K562 (cell line): ENCODE results near the gene CASP9. TPM values are rescaled to one million over a fixed set of nuclear protein-coding genes. Genes with fewer than 3 reads are reported as not detected.
A peak's percentile ranks its signal among the peaks of the same experiment; 100 is the strongest.

Source experiments
- CHD2 ChIP-seq: IDR thresholded peaks from 2 replicates; pipeline ENCODE4 v1.6.1; 2011; ENCODE audit warnings: low read depth, low read length
- E2F5 ChIP-seq: sonication (generic); formaldehyde crosslinking; IDR thresholded peaks from 2 replicates; pipeline ENCODE4 v1.8.0; 2022; ENCODE audit warnings: mild to moderate bottlenecking, missing genetic modification reagents
- EP300 ChIP-seq: IDR thresholded peaks from 2 replicates; pipeline ENCODE4 v1.6.1; 2012; ENCODE audit warnings: low read length, improper control_type of control experiment
- HOMEZ ChIP-seq: fragments of 250-450 bp; sonication (Bioruptor Pico); IDR thresholded peaks from 2 replicates; pipeline ENCODE4 v1.4.0; 2020; ENCODE audit warnings: mild to moderate bottlenecking, moderate library complexity
- IFI16 ChIP-seq: fragments of 250-450 bp; sonication (Bioruptor Pico); IDR thresholded peaks from 2 replicates; pipeline ENCODE4 v2.1.2; 2022; ENCODE audit warnings: mild to moderate bottlenecking, inconsistent platforms
- KLF1 ChIP-seq: fragments of 450-650 bp; IDR thresholded peaks from 2 replicates; pipeline ENCODE4 v1.6.1; 2016; ENCODE audit warnings: missing genetic modification characterization, missing compliant biosample characterization
- MIER1 ChIP-seq: fragments of 450-650 bp; IDR thresholded peaks from 2 replicates; pipeline ENCODE4 v1.6.1; 2016; ENCODE audit warnings: antibody characterized with exemption, mild to moderate bottlenecking, low read depth
- MYNN ChIP-seq, 2 experiments: sonication (generic); formaldehyde crosslinking in 1 of 2; IDR thresholded peaks; 2 replicates each; pipeline versions ENCODE4 v1.5.0 to v1.6.1; 2016 to 2020; ENCODE audit warnings: antibody characterized with exemption in 1 of 2, missing genetic modification reagents in 1 of 2
- PCBP1 ChIP-seq: fragments of 200-400 bp; formaldehyde crosslinking; IDR thresholded peaks from 2 replicates; pipeline ENCODE4 v1.6.1; 2018; ENCODE audit warnings: mild to moderate bottlenecking, low read depth, low read length; ENCODE audit not compliant: poor library complexity, severe bottlenecking
- PCBP2 ChIP-seq: fragments of 200-400 bp; formaldehyde crosslinking; IDR thresholded peaks from 2 replicates; pipeline ENCODE4 v1.6.1; 2018; ENCODE audit warnings: low read length, low read depth, mild to moderate bottlenecking, moderate library complexity; ENCODE audit not compliant: poor library complexity, severe bottlenecking
- POLR2AphosphoS5 ChIP-seq: IDR thresholded peaks from 2 replicates; pipeline ENCODE4 v1.6.1; 2011; ENCODE audit warnings: mild to moderate bottlenecking, low read depth, low read length, moderate library complexity; ENCODE audit not compliant: control insufficient read depth, insufficient read depth
- PURB ChIP-seq: sonication (generic); formaldehyde crosslinking; IDR thresholded peaks from 2 replicates; pipeline ENCODE4 v1.9.0; 2021; ENCODE audit warnings: low read depth, mild to moderate bottlenecking, missing genetic modification reagents
- THAP12 ChIP-seq: fragments of 250-450 bp; sonication (Bioruptor Pico); IDR thresholded peaks from 2 replicates; pipeline ENCODE4 v1.9.0; 2021; ENCODE audit warnings: mild to moderate bottlenecking, inconsistent platforms
- USF1 ChIP-seq: sonication (generic); formaldehyde crosslinking; IDR thresholded peaks from 2 replicates; pipeline ENCODE4 v1.9.0; 2022; ENCODE audit warnings: mild to moderate bottlenecking, missing genetic modification reagents
- ZBTB12 ChIP-seq: fragments of 250-450 bp; sonication (Bioruptor Pico); IDR thresholded peaks from 2 replicates; pipeline ENCODE4 v1.4.0; 2020
- ZNF140 ChIP-seq: fragments of 250-450 bp; sonication (Bioruptor Pico); IDR thresholded peaks from 2 replicates; pipeline ENCODE4 v1.8.0; 2021; ENCODE audit warnings: moderate library complexity, mild to moderate bottlenecking, inconsistent platforms
- ZNF282 ChIP-seq: sonication (generic); formaldehyde crosslinking; IDR thresholded peaks from 2 replicates; pipeline ENCODE4 v1.8.1; 2023; ENCODE audit warnings: missing genetic modification reagents
- ZNF507 ChIP-seq: conservative IDR thresholded peaks from 2 replicates; pipeline ENCODE4 v1.6.1; 2017; ENCODE audit warnings: missing genetic modification characterization, missing compliant biosample characterization
- ZNF830 ChIP-seq: fragments of 250-450 bp; sonication (Bioruptor Pico); IDR thresholded peaks from 2 replicates; pipeline ENCODE4 v1.5.0; 2021; ENCODE audit warnings: mild to moderate bottlenecking
- polyA plus RNA-seq, 8 experiments: library from polyadenylated mRNA; depleted of rRNA in 4 of 8; stranded (reverse) in 5 of 8; unstranded in 3 of 8; fragments of >200 nt; fragmentation: Nextera tagmentation in 2 of 8; fragmentation: Illumina TruSeq in 1 of 8; extraction: Ambion mirVana in 2 of 8; extraction: Trizol in 1 of 8; gene quantifications; 2 replicates each; pipeline versions ENCODE4 v1.2.1 to v1.2.3, GENCODE V29; 2011 to 2014; ENCODE audit warnings: inconsistent platforms in 1 of 8, missing spikeins in 1 of 8
- total RNA-seq, 7 experiments: library from RNA; depleted of rRNA in 6 of 7; stranded (reverse); fragments of >200 nt in 6 of 7; fragmentation: Illumina TruSeq in 2 of 7; extraction: Trizol in 2 of 7; gene quantifications; 2 replicates each; pipeline versions ENCODE4 v1.2.1 to v1.2.3, GENCODE V29; 2011 to 2021; ENCODE audit warnings: low replicate concordance in 1 of 7

Gene CASP9
- total and polyA plus RNA-seq, 9 of the 15 experiments (the other 6 are each of a cell fraction or from before 2014, with no cell fraction given): 10.8 to 54.1 (median 30.7) TPM

GRCh38 chr1:15444468-15445389, 79.3 kb downstream of the CASP9 start (continued):
- TF ChIP-seq THAP12 (CRISPR knock-in tag): 0 out of 2 replicates have a peak, but pooled peaks have one; percentile 19
- no peak for TF ChIP-seq IFI16 (CRISPR knock-in tag)
- no peak for TF ChIP-seq ZNF830 (CRISPR knock-in tag)
- no peak for TF ChIP-seq ZNF507
- TF ChIP-seq USF1: peak; percentile 84
- TF ChIP-seq E2F5 (CRISPR knock-in tag): no peak
- TF ChIP-seq ZBTB12 (CRISPR knock-in tag): no peak
- TF ChIP-seq MYNN (IDR thresholded peaks at IDR 0.05): no peak
- TF ChIP-seq MYNN (CRISPR knock-in tag; IDR thresholded peaks at IDR 0.05): no peak
- TF ChIP-seq EP300: peak; percentile 14; the same call in 1 of the 2 replicates
- TF ChIP-seq CHD2: no peak
- no peak for TF ChIP-seq KLF1 (tag)
- TF ChIP-seq HOMEZ (CRISPR knock-in tag): no peak
- TF ChIP-seq ZNF140: no peak
- TF ChIP-seq MIER1: no peak
- TF ChIP-seq ZNF282: no peak
- TF ChIP-seq PCBP1: no peak
- TF ChIP-seq PCBP2: no peak
- TF ChIP-seq POLR2AphosphoS5: no peak
- TF ChIP-seq PURB (CRISPR knock-in tag): no peak
